Left cardiac atrium (tissue), 4 donors: ENCODE data around the gene HIVEP1. TPM values are rescaled to one million over a fixed set of nuclear protein-coding genes. Genes with fewer than 3 reads are reported as not detected.
"Not testable (repeated sequence)": the region's sequence is repeated elsewhere in the genome, so short reads cannot be mapped to it uniquely, and the experiment has no call there.

Experiments
- ATAC-seq, 2 donors: fragments of 200-7000 bp; cut with Tn5 transposase; one replicate each; pipeline ENCODE4 v1.9.1; 2020; ENCODE audit warnings: mild to moderate bottlenecking in 2 of 2, moderate library complexity in 2 of 2
- DNase-seq: peaks from one replicate; pipeline ENCODE4 v3.0.0-alpha.2; 2020
- intact Hi-C, 2 donors: fragments of 100-400 bp; cut with DNase I; formaldehyde crosslinking; loops; one replicate each; pipeline versions ENCODE4 v1.14.1 to v1.15.1; 2022 to 2023
- total RNA-seq, 2 donors: library from RNA; stranded (reverse); fragmentation: NEBNext Ultra II Directional; extraction: Animal tissue kit (Norgen Biotek cat#: 25700); gene quantifications; one replicate each; pipeline ENCODE4 v1.2.1, GENCODE V29; 2021
- donor health status: DM: no; HTN: yes; CAD: no.
- donor health status: DM: no; HTN: yes; CAD: no; lungs with severe emphysema.
- donor health status: DM: yes; HTN: yes; CAD: no.
- donor health status: Dilated cardiomyopathy.

The HIVEP1 gene
- total RNA-seq, 2 donors from 2014 or later, result 14.3 to 18.0 TPM

GRCh38 chr6:12101653-12102312 lies 89.7 kb downstream of the HIVEP1 start:
- DNase-seq, result no peak
- intact Hi-C loops, result no loop called here
- no peak for ATAC-seq

DNA sequence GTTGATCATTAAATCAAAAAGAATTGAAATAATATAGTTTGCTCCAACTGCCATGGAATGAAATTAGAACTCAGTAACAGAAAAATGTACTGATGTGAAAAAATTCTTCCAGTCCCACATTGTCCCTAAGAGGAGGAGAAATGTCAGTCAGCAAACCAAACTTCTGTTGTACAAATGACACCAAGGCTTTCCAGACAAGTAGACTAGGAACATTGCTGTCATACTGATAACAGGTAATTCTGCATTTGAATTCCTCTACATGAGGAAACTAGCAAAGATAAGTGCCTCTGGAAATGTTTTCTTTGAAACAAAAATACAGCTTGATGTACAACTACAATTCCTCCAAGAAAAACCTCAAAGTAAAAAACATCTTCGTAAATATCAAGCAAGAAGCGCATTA lies 90.2 kb downstream of the HIVEP1 start:
- DNase-seq (no peak), ATAC-seq (no peak)
- intact Hi-C loops, result no loop called here

DNA sequence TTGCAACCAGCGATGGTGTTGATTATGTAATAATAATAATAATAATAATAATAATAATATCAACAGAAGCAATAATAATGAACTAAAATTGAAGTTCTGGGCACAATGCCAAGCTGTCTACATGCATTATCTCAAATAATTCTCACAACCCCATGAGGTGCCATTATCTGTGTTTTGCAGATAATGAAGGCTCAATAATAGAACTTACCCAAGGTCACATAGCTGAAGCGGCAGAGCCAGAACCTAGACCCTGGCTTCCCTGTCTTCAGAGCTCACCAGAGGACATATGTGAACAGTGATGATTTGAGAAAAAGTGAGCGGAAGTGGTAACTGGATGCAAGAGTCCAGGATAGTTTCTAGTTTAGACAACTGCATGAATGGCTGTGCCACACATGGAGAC lies 91.0 kb downstream of the HIVEP1 start:
- DNase-seq (no peak), ATAC-seq (peak in 1 of 2 donors; percentile 53)
- intact Hi-C loops, result no loop called here

DNA sequence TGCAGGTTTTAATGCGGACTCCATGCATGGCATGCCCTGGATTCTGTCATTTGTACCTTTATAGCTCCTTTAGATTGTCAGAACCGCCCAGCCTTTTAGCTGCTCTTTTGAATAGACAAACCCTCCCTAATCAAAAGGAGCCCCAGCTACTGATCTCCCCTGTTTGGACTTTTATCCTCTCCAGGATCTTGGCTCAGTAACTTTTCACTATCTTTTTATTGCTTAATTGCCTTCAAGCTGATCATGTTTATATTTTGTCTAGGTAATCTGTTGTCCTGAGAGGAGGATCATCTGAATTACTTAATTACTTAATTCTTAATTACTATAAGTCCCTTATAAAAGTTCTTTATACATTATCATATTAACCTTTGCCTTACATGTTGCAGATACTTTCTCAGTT lies 93.2 kb downstream of the HIVEP1 start:
- ATAC-seq, result no peak
- intact Hi-C loops, result no loop called here

GRCh38 chr6:12108376-12108775 lies 96.3 kb downstream of the HIVEP1 start:
- DNase-seq, ATAC-seq, intact Hi-C loops: not testable (repeated sequence)

More for the DNA sequence above, 93.2 kb downstream of the HIVEP1 start:
- no peak for DNase-seq

DNA sequence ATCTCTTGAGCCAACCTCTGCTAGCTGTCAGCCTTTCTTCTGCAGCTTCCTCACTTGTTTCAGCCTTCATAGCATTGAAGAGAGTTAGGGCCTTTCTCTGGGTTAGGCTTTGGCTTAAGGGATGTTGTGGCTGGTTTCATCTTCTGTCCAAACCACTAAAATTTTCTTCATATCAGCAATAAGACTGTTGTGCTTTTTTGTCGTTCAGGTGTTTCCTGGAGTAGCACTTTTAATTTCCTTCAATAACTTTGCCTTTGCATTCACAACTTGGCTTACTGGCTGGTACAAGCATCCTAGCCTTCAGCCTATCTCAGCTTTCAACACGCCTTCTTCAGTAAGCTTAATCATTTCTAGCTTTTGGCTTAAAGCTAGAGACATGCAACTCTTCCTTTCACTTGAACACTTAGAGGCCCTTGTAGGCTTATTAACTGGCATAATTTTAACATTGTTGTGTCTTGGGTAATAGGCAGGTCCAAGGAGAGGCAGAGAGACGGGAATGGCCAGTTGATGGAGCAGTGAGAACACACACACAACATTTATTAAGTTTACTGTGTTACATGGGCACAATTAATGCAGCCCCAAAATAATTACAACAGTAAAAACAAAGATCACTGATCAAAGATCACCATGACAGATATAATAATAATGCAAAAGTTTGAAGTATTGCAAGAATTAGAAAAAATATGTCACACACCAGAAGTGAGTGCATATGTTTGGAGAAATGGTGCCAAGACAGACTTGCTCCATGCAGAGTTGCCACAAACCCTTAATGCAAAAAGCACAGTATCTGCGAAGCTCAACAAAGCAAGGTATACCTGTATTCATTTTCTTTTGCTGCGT lies 98.6 kb downstream of the HIVEP1 start:
- no peak for DNase-seq
- intact Hi-C loops, result no loop called here
- no peak for ATAC-seq

GRCh38 chr6:12111363-12111670 lies 99.2 kb downstream of the HIVEP1 start:
- intact Hi-C loops, result no loop called here
- no peak for DNase-seq
- no peak for ATAC-seq

DNA sequence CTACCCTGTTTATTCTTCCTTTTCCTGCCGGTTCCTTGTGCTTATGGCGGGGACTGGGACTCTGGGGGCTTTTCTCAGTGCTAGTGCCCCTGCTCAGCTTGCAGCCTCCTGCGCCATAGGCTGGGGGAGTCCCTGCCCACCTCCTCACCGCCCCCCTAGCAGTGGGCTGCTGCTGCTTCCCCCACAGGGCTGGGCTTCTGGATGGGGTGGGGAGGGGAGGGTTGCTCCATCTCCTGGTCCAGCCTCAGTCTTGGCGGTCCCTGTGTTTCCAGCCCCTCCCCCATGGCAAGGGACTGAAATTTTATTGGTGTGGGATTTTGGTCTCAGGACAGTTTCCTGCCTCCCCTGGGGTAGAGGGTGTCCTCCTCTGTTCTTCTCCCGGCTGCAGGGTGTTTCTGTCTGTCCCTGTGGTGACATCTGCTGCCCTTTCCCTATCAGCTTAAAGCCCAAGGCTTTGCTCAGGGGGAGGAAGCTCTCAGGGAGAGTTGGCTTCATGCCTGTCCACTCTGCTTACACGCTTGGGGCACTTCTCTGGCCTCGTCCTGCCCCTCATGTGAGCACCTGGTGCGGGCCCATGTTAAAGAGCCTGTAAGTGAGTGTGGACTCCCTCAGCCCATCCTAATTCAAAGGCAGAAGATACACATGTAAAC lies 100.6 kb downstream of the HIVEP1 start:
- peak; percentile 41 to 57 for ATAC-seq
- intact Hi-C loops, result no loop called here

DNA sequence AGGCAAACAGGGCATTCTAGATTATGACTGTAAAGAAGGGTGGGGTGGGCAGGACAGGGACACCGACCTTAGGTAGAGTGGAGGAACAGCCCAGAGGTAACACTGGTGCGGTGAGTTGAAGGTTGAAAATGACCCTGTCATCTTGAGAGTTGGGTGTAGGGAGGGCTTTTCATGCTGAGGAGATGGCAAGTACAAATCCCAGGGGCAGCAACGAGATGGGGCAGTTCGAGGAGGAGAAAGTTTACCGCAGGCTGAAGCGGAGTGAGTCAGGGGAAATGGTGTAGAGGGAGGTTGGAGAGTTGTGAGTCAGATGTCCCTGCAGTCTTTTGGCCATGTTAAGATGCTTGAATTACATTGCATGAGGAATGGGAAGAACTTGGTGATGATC lies 101.1 kb downstream of the HIVEP1 start:
- intact Hi-C loops, result no loop called here
- peak in 1 of 2 donors; percentile 44 for ATAC-seq
- DNase-seq, result no peak

More for the DNA sequence above, 100.6 kb downstream of the HIVEP1 start:
- DNase-seq, result peak; percentile 28

DNA sequence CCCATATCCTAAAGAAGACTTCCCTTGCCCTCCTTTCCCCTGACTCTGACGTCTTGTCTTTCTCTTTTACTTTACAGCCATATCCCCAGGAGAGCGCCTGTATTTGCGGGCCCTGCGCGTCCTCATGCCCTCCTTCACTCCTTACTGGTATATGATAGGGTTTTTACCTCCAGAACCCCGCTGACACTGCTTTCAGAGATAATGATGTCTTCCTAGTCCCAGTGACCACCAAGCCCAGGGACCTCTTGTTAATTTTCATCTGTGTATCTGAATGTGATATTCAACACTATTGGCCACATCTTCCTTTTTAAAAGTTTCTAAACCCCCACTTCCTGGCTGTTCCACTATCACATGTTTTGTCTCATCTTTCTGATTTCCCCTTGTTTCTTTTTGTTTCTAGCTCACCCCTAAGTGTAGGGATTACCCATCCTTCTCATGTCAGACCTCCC lies 102.0 kb downstream of the HIVEP1 start:
- intact Hi-C loops, result no loop called here
- DNase-seq (no peak), ATAC-seq (no peak)

DNA sequence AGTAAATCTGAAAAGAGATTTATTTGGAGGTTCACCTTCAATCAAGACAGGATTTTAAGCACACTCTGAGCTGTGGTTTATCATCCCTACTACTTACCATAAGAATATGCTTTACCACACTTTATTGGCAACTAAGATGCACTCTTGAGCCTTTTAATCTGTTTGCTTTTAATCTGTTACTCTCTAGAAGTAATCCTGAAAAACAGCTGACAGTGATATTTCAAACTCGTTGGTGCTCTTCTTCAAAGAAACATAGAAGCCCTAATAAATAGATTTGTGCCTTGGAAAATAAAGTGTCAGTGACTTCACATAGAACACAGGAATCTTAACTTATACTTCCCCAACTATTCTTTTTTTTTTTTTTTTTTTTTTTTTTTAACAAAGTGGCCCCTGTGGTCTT lies 102.9 kb downstream of the HIVEP1 start:
- ATAC-seq (no peak), DNase-seq (no peak)
- intact Hi-C loops, result no loop called here

DNA sequence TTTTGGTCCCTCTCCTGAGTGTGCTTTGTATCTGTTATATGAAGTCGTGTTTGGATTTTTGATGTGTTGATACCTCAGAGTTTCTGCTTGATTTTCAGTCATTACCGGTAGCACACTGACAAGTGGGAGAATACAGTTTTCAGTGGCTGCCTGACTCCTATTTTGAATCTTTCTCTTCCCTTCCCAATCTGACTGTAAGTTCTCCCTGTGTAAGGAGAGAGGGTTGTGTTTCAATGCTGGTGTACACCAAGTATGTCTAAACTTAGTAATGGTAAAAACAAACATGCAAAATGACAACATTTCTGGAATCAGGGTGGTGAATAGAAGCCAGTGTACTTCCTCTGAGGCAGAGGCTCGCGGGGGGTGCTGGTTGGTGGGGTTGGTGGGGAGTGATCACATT lies 103.4 kb downstream of the HIVEP1 start:
- DNase-seq, result no peak
- intact Hi-C loops, result no loop called here
- ATAC-seq, result no peak

DNA sequence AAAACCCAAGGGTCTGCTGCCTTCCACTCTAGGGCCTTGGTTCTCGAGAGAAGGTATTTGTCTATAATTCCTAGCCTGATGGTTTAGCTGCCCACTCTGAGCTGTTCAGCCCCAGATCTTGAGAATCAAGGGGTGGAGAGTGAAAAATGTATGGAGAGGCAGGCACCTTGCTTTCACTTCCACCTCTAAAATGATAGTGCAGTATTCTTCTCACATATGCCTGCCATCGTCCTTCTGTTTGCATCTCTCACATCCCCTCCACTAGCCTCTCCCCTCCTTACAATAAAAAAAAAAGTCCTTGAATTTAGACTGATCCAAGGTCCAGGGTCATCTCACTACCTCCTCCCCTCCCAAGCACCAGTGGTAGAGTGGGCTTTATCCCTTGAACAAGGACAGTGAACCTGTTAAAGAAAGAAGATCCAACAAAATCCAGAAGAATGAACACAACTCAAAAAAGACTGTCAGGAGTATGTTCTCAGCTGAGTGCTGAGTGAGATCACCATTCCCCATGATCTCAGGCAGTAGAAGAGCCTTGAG lies 104.2 kb downstream of the HIVEP1 start:
- intact Hi-C loops, result no loop called here
- ATAC-seq, result no peak

GRCh38 chr6:12116978-12117377 lies 104.9 kb downstream of the HIVEP1 start:
- intact Hi-C loops, result no loop called here
- ATAC-seq (no peak), DNase-seq (no peak)

More for the DNA sequence above, 104.2 kb downstream of the HIVEP1 start:
- no peak for DNase-seq

GRCh38 chr6:12118607-12119006 lies 106.5 kb downstream of the HIVEP1 start:
- DNase-seq (no peak), ATAC-seq (no peak)
- intact Hi-C loops, result no loop called here

GRCh38 chr6:12119085-12119588 lies 107.0 kb downstream of the HIVEP1 start:
- ATAC-seq, result no peak
- intact Hi-C loops, result no loop called here
- DNase-seq, result no peak

DNA sequence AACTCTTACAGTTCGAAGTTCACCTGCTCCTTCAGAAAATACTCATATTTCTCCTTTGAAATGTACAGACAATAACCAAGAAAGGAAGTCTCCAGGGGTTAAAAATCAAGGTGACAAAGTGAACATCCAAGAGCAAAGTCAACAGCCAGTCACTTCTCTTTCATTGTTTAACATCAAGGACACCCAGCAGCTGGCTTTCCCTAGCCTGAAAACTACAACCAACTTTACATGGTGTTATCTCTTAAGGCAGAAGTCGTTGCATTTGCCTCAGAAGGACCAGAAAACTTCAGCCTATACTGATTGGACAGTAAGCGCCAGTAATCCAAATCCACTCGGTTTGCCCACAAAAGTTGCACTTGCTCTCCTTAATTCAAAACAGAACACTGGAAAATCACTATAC lies 113.3 kb downstream of the HIVEP1 start:
- intact Hi-C loops, result no loop called here
- ATAC-seq (no peak), DNase-seq (no peak)

DNA sequence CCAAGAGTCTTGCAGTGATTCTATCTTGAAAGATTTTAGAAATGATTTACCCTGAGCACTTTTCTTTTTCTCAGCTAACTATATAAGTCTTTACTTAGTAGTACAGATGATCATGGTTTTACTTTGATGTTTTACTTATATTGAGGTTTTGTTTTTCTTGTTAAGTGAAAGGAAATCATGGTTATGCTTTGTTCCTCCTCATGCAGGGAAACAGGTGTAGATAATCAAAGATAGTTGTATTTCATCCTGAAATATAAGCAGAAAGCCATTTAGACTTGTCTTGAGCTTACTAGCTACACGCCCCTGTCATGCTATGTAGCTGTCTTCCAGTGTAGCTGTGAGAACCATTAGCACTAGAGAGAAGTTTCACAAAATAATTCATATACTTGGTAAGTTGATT lies 113.9 kb downstream of the HIVEP1 start:
- DNase-seq (no peak), ATAC-seq (no peak)
- intact Hi-C loops, result no loop called here

GRCh38 chr6:12129523-12129922 lies 117.4 kb downstream of the HIVEP1 start:
- intact Hi-C loops, result no loop called here
- DNase-seq, result no peak
- no peak for ATAC-seq
